IMR-90 (cell line): Measurements from ENCODE around the gene FKBP7. TPM values are rescaled to one million over a fixed set of nuclear protein-coding genes. Genes with fewer than 3 reads are reported as not detected.

Experiments
- ATAC-seq: fragments of 200-7000 bp; cut with Tn5 transposase; 2 replicates; pipeline ENCODE4 v1.9.1; 2020; ENCODE audit warnings: low read depth, mild to moderate bottlenecking, moderate library complexity
- BruUV-seq: library from RNA; stranded (reverse); fragments of 400-500 nt; replicated peaks from 2 replicates; lab custom pipeline; 2021; lab: Mats Ljungman, UMichigan
- CTCF ChIA-PET: fragments of 300-600 bp; formaldehyde crosslinking; extraction: SDS; loops from one replicate; lab custom pipeline; 2021; ENCODE audit warnings: antibody characterized with exemption; lab: Yijun Ruan, JAX
- POLR2A ChIA-PET: fragments of 300-600 bp; sonication (Branson Sonifier 250); formaldehyde crosslinking; loops from one replicate; lab custom pipeline; 2022; ENCODE audit warnings: antibody characterized with exemption; ENCODE audit not compliant: unreplicated experiment; lab: Charles Lee
- DNase-seq: peaks from one replicate; pipeline ENCODE4 v3.0.0; 2013
- H2AFZ ChIP-seq: replicated peaks from 2 replicates; pipeline ENCODE3; 2013; ENCODE audit warnings: low read length, mild to moderate bottlenecking; ENCODE audit not compliant: poor library complexity
- H2AK5ac ChIP-seq: 2 replicates; pipeline ENCODE4 v1.6.1; 2013; ENCODE audit warnings: low read depth, low read length, inconsistent platforms
- H2AK9ac ChIP-seq: replicated peaks from 2 replicates; pipeline ENCODE3; 2013; ENCODE audit warnings: mild to moderate bottlenecking, low read depth, low read length, moderate library complexity; ENCODE audit not compliant: poor library complexity
- H2BK120ac ChIP-seq: 2 replicates; pipeline ENCODE4 v1.6.1; 2013; ENCODE audit warnings: low read depth, low read length, inconsistent platforms
- H2BK15ac ChIP-seq: 3 replicates; pipeline ENCODE4 v1.6.1; 2013; ENCODE audit warnings: low read depth, low read length, inconsistent platforms
- H2BK20ac ChIP-seq: 2 replicates; pipeline ENCODE4 v1.6.1; 2013; ENCODE audit warnings: low read depth, mild to moderate bottlenecking, inconsistent platforms, low read length, moderate library complexity
- H2BK5ac ChIP-seq: 2 replicates; pipeline ENCODE4 v1.6.1; 2013; ENCODE audit warnings: mild to moderate bottlenecking, low read depth, low read length, inconsistent platforms; ENCODE audit not compliant: poor library complexity, severe bottlenecking
- H3K14ac ChIP-seq: replicated peaks from 2 replicates; pipeline ENCODE4 v1.6.1; 2013; ENCODE audit warnings: low read depth, low read length, inconsistent platforms
- H3K18ac ChIP-seq: 2 replicates; pipeline ENCODE4 v1.6.1; 2013; ENCODE audit warnings: low read depth, low read length, control low read depth
- H3K23ac ChIP-seq: 2 replicates; pipeline ENCODE4 v1.6.1; 2013; ENCODE audit warnings: low read depth, low read length, inconsistent platforms
- H3K27ac ChIP-seq: 2 replicates; pipeline ENCODE4 v1.5.1; 2013; ENCODE audit warnings: mild to moderate bottlenecking, control low read depth, low read length; ENCODE audit not compliant: insufficient read depth
- H3K27me3 ChIP-seq: 2 replicates; pipeline ENCODE4 v1.6.1; 2013; ENCODE audit warnings: low read length; ENCODE audit not compliant: control insufficient read depth, insufficient read depth
- H3K36me3 ChIP-seq: 2 replicates; pipeline ENCODE4 v1.6.1; 2013; ENCODE audit warnings: low read length, mixed read lengths; ENCODE audit not compliant: control insufficient read depth, insufficient read depth
- H3K4ac ChIP-seq: 2 replicates; pipeline ENCODE4 v1.6.1; 2013; ENCODE audit warnings: low read depth, low read length, inconsistent platforms
- H3K4me1 ChIP-seq: 2 replicates; pipeline ENCODE4 v1.6.1; 2013; ENCODE audit warnings: low read length, mixed read lengths; ENCODE audit not compliant: control insufficient read depth, insufficient read depth
- H3K4me2 ChIP-seq: 2 replicates; pipeline ENCODE4 v1.6.1; 2013; ENCODE audit warnings: low read depth, mild to moderate bottlenecking, control low read depth, low read length, moderate library complexity
- H3K4me3 ChIP-seq: 2 replicates; pipeline ENCODE4 v1.5.1; 2013; ENCODE audit warnings: low read depth, mild to moderate bottlenecking, control low read depth, low read length, moderate library complexity; ENCODE audit not compliant: insufficient read depth
- H3K56ac ChIP-seq: 2 replicates; pipeline ENCODE4 v1.6.1; 2013; ENCODE audit warnings: low read length, inconsistent platforms; ENCODE audit not compliant: insufficient read depth; ENCODE audit errors: extremely low read depth
- H3K79me1 ChIP-seq, 2 experiments: 2 replicates each; pipeline ENCODE4 v1.6.1; 2013; ENCODE audit warnings: low read length in 2 of 2, inconsistent platforms in 1 of 2, low read depth in 1 of 2
- H3K9ac ChIP-seq: 2 replicates; pipeline ENCODE4 v1.6.1; 2013; ENCODE audit warnings: low read depth, low read length, control low read depth
- H3K9me1 ChIP-seq: 2 replicates; pipeline ENCODE4 v1.6.1; 2013; ENCODE audit warnings: low read length, inconsistent platforms; ENCODE audit not compliant: insufficient read depth
- H3K9me3 ChIP-seq: 2 replicates; pipeline ENCODE4 v1.6.1; 2013; ENCODE audit warnings: low read length; ENCODE audit not compliant: control insufficient read depth, insufficient read depth
- H4K20me1 ChIP-seq: 2 replicates; pipeline ENCODE4 v1.6.1; 2013; ENCODE audit warnings: low read length, inconsistent platforms; ENCODE audit not compliant: insufficient read depth
- H4K5ac ChIP-seq: 2 replicates; pipeline ENCODE4 v1.6.1; 2013; ENCODE audit warnings: mild to moderate bottlenecking, low read depth, low read length, control low read depth
- H4K8ac ChIP-seq, 2 experiments: 2 replicates each; pipeline ENCODE4 v1.6.1; 2013; ENCODE audit warnings: low read depth in 2 of 2, low read length in 2 of 2, control low read depth in 1 of 2, inconsistent platforms in 1 of 2
- H4K91ac ChIP-seq: 2 replicates; pipeline ENCODE4 v1.6.1; 2013; ENCODE audit warnings: low read depth, low read length, inconsistent platforms; ENCODE audit not compliant: insufficient read depth
- BHLHE40 ChIP-seq: fragments of 150-350 bp; IDR thresholded peaks from 2 replicates; pipeline ENCODE4 v1.6.1; 2016; ENCODE audit warnings: mild to moderate bottlenecking, low read depth, low read length
- CEBPB ChIP-seq: IDR thresholded peaks from 2 replicates; pipeline ENCODE4 v1.6.1; 2012; ENCODE audit warnings: low read depth, low read length, improper control_type of control experiment
- CHD1 ChIP-seq: IDR thresholded peaks from 2 replicates; pipeline ENCODE4 v1.6.1; 2012; ENCODE audit warnings: low read depth, low read length, improper control_type of control experiment
- FOS ChIP-seq: fragments of 150-350 bp; IDR thresholded peaks from 2 replicates; pipeline ENCODE4 v1.6.1; 2016; ENCODE audit warnings: low read depth, low read length
- MAFK ChIP-seq: IDR thresholded peaks from 2 replicates; pipeline ENCODE4 v1.6.1; 2012; ENCODE audit warnings: low read depth, low read length, improper control_type of control experiment
- MAZ ChIP-seq: IDR thresholded peaks from 2 replicates; pipeline ENCODE4 v1.6.1; 2012; ENCODE audit warnings: low read depth, mild to moderate bottlenecking, low read length, improper control_type of control experiment, moderate library complexity, borderline replicate concordance
- MXI1 ChIP-seq: IDR thresholded peaks from 2 replicates; pipeline ENCODE4 v1.6.1; 2012; ENCODE audit warnings: low read depth, mild to moderate bottlenecking, low read length, moderate library complexity, borderline replicate concordance
- NFE2L2 ChIP-seq: fragments of 150-350 bp; IDR thresholded peaks from 2 replicates; pipeline ENCODE4 v1.6.1; 2016; ENCODE audit warnings: low read depth, mild to moderate bottlenecking, low read length
- POLR2A ChIP-seq: IDR thresholded peaks from 2 replicates; pipeline ENCODE4 v1.6.1; 2012; ENCODE audit warnings: mild to moderate bottlenecking, low read depth, low read length
- RAD21 ChIP-seq: IDR thresholded peaks from 2 replicates; pipeline ENCODE4 v1.6.1; 2012; ENCODE audit warnings: low read length, improper control_type of control experiment
- RCOR1 ChIP-seq: IDR thresholded peaks from 2 replicates; pipeline ENCODE4 v1.6.1; 2012; ENCODE audit warnings: mild to moderate bottlenecking, low read length, improper control_type of control experiment; ENCODE audit not compliant: insufficient replicate concordance
- RFX5 ChIP-seq: IDR thresholded peaks from 2 replicates; pipeline ENCODE4 v1.8.0; 2012; ENCODE audit warnings: low read depth, mild to moderate bottlenecking, low read length, moderate library complexity
- SMC3 ChIP-seq: fragments of 150-350 bp; IDR thresholded peaks from 2 replicates; pipeline ENCODE4 v1.6.1; 2016; ENCODE audit warnings: low read depth, mild to moderate bottlenecking, antibody characterized with exemption, low read length, moderate library complexity
- WGBS, 2 experiments: methylation state at CpG; one replicate each; pipeline versions ENCODE4 v1.1.5 to v1.1.7; 2013; ENCODE audit warnings: missing lambda C conversion rate in 2 of 2; ENCODE audit not compliant: insufficient read length in 1 of 2; ENCODE audit errors: extremely low coverage in 2 of 2; 5-methylcytosine and 5-hydroxymethylcytosine counted together
- dilution Hi-C: fragments of 300-500 bp; cut with HindIII; formaldehyde crosslinking; loops from one replicate; pipeline ENCODE4 v1.14.3; 2018; ENCODE audit warnings: low sequenced_read_pairs; ENCODE audit not compliant: unreplicated experiment
- in situ Hi-C: fragments of 300-500 bp; cut with MboI; formaldehyde crosslinking; loops from 3 replicates; pipeline ENCODE4 v1.14.3; 2019; ENCODE audit warnings: low sequenced_read_pairs, inconsistent platforms, mixed read lengths
- intact Hi-C: fragments of 100-400 bp; cut with micrococcal nuclease; formaldehyde crosslinking; loops from 2 replicates; pipeline ENCODE4 v1.10.0; 2022
- polyA plus RNA-seq, 3 experiments: library from polyadenylated mRNA; depleted of rRNA; stranded (reverse); fragments of >200 nt; gene quantifications; 2 replicates each; pipeline ENCODE4 v1.2.3, GENCODE V29; 2012; ENCODE audit warnings: low replicate concordance in 1 of 3
- total RNA-seq: library from RNA; depleted of rRNA; stranded (reverse); fragments of >200 nt; gene quantifications from 2 replicates; pipeline ENCODE4 v1.2.3, GENCODE V29; 2012
- TF ChIP-seq, protein P1 (sequence below): fragments of 150-350 bp; IDR thresholded peaks from 2 replicates; pipeline ENCODE4 v1.6.1; 2016; ENCODE audit warnings: low read depth, mild to moderate bottlenecking, low read length, moderate library complexity, borderline replicate concordance
- TF ChIP-seq, protein P2 (sequence below): fragments of 150-350 bp; IDR thresholded peaks from 2 replicates; pipeline ENCODE4 v1.6.1; 2017; ENCODE audit warnings: mild to moderate bottlenecking, antibody characterized with exemption, low read length, low read depth
- TF ChIP-seq, protein P3 (sequence below): conservative IDR thresholded peaks from 2 replicates; pipeline ENCODE4 v1.5.1; 2012; ENCODE audit warnings: mild to moderate bottlenecking, low read depth, low read length, improper control_type of control experiment

FKBP7 gene
- total and polyA plus RNA-seq, 2 of the 4 experiments (the other 2 are of a cell fraction), result 32.6 to 51.0 TPM

DNA sequence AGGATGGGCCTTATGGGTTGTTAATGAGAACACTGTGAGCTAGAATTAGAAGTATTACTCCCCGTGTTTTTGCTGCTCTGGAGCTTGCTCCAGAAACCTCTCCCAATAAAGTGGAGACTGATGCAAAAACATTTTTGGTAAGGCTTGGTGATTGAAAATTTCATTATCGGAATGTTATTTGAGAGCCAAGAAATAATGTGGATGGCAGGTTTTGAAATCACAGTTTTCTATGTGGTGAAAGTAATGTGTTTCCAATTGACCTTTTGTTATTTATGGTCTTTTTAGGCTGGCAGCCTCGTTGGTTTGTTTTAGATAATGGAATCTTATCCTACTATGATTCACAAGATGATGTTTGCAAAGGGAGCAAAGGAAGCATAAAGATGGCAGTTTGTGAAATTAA is 7.0 kb upstream of the FKBP7 start:
- Histone ChIP-seq H3K23ac (no peak overlapping the region), H3K4me3 (no peak overlapping the region), H2BK15ac (no peak overlapping the region), H3K79me1 (peaks cover 17 to 56% of the 10 kb centered on the region in 2 experiments), H3K56ac (no peak overlapping the region), H3K9me1 (peaks cover 10% of the 10 kb centered on the region), H3K4me2 (no peak overlapping the region), H2BK120ac (no peak overlapping the region), H3K14ac (no peak overlapping the region), H3K18ac (no peak overlapping the region), H3K4me1 (peaks cover 8% of the 10 kb centered on the region), H2BK20ac (no peak overlapping the region), H3K36me3 (peaks cover 2% of the 10 kb centered on the region; the same call in 1 of the 2 replicates), H3K4ac (no peak overlapping the region), H2AFZ (no peak overlapping the region), H4K20me1 (peaks cover 28% of the 10 kb centered on the region), H4K5ac (no peak overlapping the region), H3K9ac (no peak overlapping the region), H4K8ac (no peak overlapping the region), H3K27ac (no peak overlapping the region), H2AK9ac (no peak overlapping the region), H3K27me3 (no peaks in the 10 kb centered on the region), H4K91ac (no peak overlapping the region), H3K9me3 (no peaks in the 10 kb centered on the region), H2AK5ac (no peak overlapping the region), H2BK5ac (no peak overlapping the region)
- in situ Hi-C loops, result no loop called here
- ChIA-PET CTCF (interaction anchor here (0.9 kb wide), 1 partner anchor 215 kb away, joined by 3 read pairs; no protein-coding TSS in a partner anchor), POLR2A (no interaction called here)
- DNase-seq (no peak), ATAC-seq (no peak)
- no CpG with 5 or more reads among the region's 3 CpGs for WGBS, 2 experiments
- intact Hi-C loops, result no loop called here
- BruUV-seq, result no TSS peak
- TF ChIP-seq NFE2L2 (no peak), MXI1 (no peak), FOS (no peak), BHLHE40 (no peak), CEBPB (no peak), CHD1 (no peak), RAD21 (no peak), SMC3 (no peak), MAFK (no peak), MAZ (no peak), POLR2A (no peak), RFX5 (no peak), RCOR1 (no peak)
- TF ChIP-seq, protein P1, sequence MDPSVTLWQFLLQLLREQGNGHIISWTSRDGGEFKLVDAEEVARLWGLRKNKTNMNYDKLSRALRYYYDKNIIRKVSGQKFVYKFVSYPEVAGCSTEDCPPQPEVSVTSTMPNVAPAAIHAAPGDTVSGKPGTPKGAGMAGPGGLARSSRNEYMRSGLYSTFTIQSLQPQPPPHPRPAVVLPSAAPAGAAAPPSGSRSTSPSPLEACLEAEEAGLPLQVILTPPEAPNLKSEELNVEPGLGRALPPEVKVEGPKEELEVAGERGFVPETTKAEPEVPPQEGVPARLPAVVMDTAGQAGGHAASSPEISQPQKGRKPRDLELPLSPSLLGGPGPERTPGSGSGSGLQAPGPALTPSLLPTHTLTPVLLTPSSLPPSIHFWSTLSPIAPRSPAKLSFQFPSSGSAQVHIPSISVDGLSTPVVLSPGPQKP, result no peak
- TF ChIP-seq, protein P2, sequence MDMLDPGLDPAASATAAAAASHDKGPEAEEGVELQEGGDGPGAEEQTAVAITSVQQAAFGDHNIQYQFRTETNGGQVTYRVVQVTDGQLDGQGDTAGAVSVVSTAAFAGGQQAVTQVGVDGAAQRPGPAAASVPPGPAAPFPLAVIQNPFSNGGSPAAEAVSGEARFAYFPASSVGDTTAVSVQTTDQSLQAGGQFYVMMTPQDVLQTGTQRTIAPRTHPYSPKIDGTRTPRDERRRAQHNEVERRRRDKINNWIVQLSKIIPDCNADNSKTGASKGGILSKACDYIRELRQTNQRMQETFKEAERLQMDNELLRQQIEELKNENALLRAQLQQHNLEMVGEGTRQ, result no peak
- TF ChIP-seq, protein P3, sequence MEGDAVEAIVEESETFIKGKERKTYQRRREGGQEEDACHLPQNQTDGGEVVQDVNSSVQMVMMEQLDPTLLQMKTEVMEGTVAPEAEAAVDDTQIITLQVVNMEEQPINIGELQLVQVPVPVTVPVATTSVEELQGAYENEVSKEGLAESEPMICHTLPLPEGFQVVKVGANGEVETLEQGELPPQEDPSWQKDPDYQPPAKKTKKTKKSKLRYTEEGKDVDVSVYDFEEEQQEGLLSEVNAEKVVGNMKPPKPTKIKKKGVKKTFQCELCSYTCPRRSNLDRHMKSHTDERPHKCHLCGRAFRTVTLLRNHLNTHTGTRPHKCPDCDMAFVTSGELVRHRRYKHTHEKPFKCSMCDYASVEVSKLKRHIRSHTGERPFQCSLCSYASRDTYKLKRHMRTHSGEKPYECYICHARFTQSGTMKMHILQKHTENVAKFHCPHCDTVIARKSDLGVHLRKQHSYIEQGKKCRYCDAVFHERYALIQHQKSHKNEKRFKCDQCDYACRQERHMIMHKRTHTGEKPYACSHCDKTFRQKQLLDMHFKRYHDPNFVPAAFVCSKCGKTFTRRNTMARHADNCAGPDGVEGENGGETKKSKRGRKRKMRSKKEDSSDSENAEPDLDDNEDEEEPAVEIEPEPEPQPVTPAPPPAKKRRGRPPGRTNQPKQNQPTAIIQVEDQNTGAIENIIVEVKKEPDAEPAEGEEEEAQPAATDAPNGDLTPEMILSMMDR, result no peak
- dilution Hi-C loops, result no loop called here
